Small intestine (tissue), 7 donors: ENCODE measurements around the gene APMAP. TPM values are rescaled to one million over a fixed set of nuclear protein-coding genes. Genes with fewer than 3 reads are reported as not detected.

Experiments used
- DNase-seq, 2 donors: peaks; one replicate each; pipeline versions ENCODE4 v3.0.0 to v3.0.0-alpha.2; 2013
- FAIRE-seq: peaks from 2 replicates; lab custom pipeline; 2012; peaks lifted over from hg19 to GRCh38; lab: Jason Lieb, UNC
- H3K27ac ChIP-seq, 3 donors: one replicate each; pipeline ENCODE4 v1.5.1; 2013; ENCODE audit warnings: low read length in 2 of 3, mild to moderate bottlenecking in 2 of 3, control low read depth in 1 of 3, inconsistent platforms in 1 of 3, low read depth in 1 of 3, moderate library complexity in 1 of 3
- H3K27me3 ChIP-seq, 3 donors: one replicate each; pipeline ENCODE4 v1.6.1; 2013; ENCODE audit warnings: low read length in 3 of 3, inconsistent platforms in 1 of 3; ENCODE audit not compliant: control insufficient read depth in 3 of 3, insufficient read depth in 3 of 3
- H3K36me3 ChIP-seq, 3 donors: one replicate each; pipeline ENCODE4 v1.6.1; 2013; ENCODE audit warnings: low read length in 3 of 3, inconsistent platforms in 1 of 3, low read depth in 1 of 3, mild to moderate bottlenecking in 1 of 3, moderate library complexity in 1 of 3; ENCODE audit not compliant: control insufficient read depth in 3 of 3, insufficient read depth in 2 of 3
- H3K4me1 ChIP-seq, 3 donors: one replicate each; pipeline ENCODE4 v1.6.1; 2013; ENCODE audit warnings: low read length in 2 of 3, inconsistent platforms in 1 of 3, low read depth in 1 of 3, mild to moderate bottlenecking in 1 of 3, moderate library complexity in 1 of 3; ENCODE audit not compliant: control insufficient read depth in 3 of 3, insufficient read depth in 2 of 3
- H3K4me3 ChIP-seq, 3 donors: one replicate each; pipeline ENCODE4 v1.5.1; 2013; ENCODE audit warnings: low read length in 3 of 3, control low read depth in 1 of 3, inconsistent platforms in 1 of 3, low read depth in 1 of 3, mild to moderate bottlenecking in 1 of 3, moderate library complexity in 1 of 3
- H3K9me3 ChIP-seq, 2 donors: one replicate each; pipeline ENCODE4 v1.6.1; 2013; ENCODE audit warnings: low read depth in 1 of 2, low read length in 1 of 2; ENCODE audit not compliant: control insufficient read depth in 2 of 2, insufficient read depth in 1 of 2
- WGBS, 3 donors: extraction: QIAGEN DNeasy Blood & Tissue Kit; methylation state at CpG; one replicate each; pipeline ENCODE4 v1.1.7; 2013; 5-methylcytosine and 5-hydroxymethylcytosine counted together
- polyA plus RNA-seq, 4 donors: library from polyadenylated mRNA; stranded (reverse) in 3 of 4; unstranded in 1 of 4; fragments of 200-250 nt in 3 of 4; fragments of 120-200 nt in 1 of 4; gene quantifications; one replicate each; pipeline versions ENCODE4 v1.2.1 to v1.2.3, GENCODE V29; 2013
- donor health status: healthy with polysubstance abuse.
- donor health status: control.
- donor health status: control.
- donor health status: Bipolar disorder and iron deficiency.
- donor health status: healthy.

APMAP gene
- polyA plus RNA-seq, 4 donors, result 12.3 to 50.9 (median 34.1) TPM

DNA sequence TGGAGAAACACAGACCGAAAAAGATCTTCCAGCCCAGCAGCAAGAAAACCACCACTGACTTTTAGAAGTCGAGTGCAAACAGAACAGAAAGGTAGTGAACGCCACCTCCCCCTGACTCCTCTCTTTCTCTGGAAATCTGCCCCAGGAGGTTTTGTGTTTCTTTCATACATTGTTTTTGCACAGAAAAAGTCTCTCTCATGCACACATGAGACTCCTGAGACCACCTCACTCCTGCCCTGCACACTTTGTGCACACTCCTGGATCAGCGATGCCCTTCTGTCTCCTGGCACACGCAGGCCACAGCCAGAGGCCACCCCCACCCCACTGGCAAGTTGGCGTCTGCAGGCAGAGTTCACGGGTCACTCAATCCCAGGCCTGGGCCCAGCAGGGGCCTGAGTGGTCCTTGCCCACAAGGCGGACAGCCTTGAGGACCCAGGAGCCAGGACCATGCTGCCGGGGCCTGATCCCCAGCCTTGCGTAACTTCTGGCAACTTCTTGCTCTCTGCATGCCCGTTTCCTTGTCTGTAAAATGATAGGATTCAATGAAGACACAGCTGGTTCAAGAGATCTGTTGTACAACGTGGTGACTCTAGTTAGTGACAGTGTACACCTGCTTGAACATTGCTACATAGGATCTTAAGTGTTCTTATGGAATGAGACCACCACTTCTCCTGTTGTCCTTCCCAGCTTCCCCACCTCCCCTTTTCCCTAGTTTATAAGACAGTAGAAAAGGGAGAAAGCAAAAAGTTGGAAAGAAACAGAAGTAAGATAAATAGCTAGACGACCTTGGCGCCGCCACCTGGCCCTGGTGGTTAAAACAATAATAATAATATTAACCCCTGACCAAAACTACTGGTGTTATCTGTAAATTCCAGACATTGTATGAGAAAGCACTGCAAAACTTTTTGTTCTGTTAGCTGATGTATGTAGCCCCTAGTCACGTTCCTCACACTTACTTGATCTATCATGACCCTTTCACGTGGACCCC, 73.7 kb downstream of the APMAP start:
- DNase-seq (no peak), FAIRE-seq (no peak)
- peaks cover 0 to 2% (median 0%) of the 10 kb centered on the region in 3 donors for H3K27me3 ChIP-seq
- no peaks in the 10 kb centered on the region for H3K9me3 ChIP-seq
- no peaks in the 10 kb centered on the region for H3K4me1 ChIP-seq
- no peak overlapping the region for H3K4me3 ChIP-seq
- H3K27ac ChIP-seq, result no peak overlapping the region
- no peaks in the 10 kb centered on the region for H3K36me3 ChIP-seq
- 47 to 57% (median 55%) methylated on average over 17 of the region's 17 CpGs for WGBS, 3 donors

DNA sequence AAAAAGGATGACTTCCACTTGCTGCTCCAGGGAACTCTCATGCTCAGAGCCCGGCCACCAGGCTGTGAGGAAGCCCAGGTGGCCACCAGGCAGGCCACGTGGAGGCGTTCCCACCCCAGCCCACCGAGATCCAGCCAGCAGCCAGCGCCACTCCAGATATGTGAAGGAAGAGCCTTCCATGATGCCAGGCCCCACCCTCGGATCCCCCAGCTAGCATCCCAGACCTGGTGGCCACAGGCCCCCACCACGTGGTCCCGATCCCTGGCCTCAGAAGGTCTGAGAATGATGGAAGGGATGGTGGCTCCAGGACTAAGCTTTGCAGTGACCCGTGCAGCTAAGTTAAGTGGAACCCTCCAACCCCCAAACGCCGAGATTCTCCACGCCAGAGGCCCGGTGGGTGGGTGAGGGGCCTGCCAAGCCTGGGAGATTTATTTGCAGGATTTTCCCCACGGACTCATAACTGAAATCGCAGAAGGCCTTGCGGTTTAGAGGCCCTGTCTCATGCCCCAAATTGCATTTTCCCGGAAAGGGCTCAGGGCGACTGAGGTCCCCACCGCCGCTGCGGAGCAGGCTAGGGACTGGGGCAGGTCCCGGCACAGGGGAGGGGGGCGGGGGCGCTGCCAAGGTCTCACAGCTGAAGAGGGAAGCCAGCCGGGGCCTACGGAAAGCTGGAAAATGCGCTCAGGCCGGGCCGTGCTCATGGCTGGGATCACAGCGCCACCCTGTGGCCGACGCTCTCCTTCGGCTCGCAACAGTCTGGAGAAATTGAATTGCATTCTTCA, 74.6 kb downstream of the APMAP start:
- no peaks in the 10 kb centered on the region for H3K36me3 ChIP-seq
- H3K27me3 ChIP-seq, result peaks cover 0 to 2% (median 0%) of the 10 kb centered on the region in 3 donors
- H3K4me3 ChIP-seq, result no peak overlapping the region
- FAIRE-seq (no peak), DNase-seq (peak; percentile 35 to 84)
- H3K27ac ChIP-seq, result no peak overlapping the region
- H3K4me1 ChIP-seq, result no peaks in the 10 kb centered on the region
- H3K9me3 ChIP-seq, result no peaks in the 10 kb centered on the region
- WGBS, 3 donors, result 30 to 39% (median 34%) methylated on average over 33 to 34 of the region's 34 CpGs

DNA sequence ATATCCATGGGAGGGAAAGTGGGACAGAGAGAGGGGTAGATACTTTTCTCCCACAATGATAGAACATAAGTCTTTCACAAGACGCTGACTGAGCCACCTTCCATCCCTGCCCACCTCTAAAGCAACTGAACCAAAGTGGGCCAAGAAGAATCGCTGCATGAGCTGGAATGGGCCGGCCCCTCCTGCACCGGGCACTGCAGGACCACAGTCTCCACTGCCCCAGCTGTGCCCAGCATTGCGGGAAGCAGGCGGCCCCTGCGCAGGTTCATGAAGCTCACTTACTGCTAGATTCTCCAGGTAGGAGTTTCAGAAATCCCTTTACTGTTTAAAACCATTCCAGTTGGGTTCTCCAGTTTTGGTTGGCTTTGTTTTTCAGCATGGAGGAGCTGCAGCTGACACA, 75.5 kb downstream of the APMAP start:
- Histone ChIP-seq H3K27me3 (peaks cover 0 to 2% (median 0%) of the 10 kb centered on the region in 3 donors), H3K36me3 (no peaks in the 10 kb centered on the region), H3K27ac (no peak overlapping the region), H3K4me1 (no peaks in the 10 kb centered on the region), H3K4me3 (no peak overlapping the region), H3K9me3 (no peaks in the 10 kb centered on the region)
- 88 to 92% (median 90%) methylated on average over 7 of the region's 7 CpGs for WGBS, 3 donors
- FAIRE-seq (no peak), DNase-seq (no peak)

DNA sequence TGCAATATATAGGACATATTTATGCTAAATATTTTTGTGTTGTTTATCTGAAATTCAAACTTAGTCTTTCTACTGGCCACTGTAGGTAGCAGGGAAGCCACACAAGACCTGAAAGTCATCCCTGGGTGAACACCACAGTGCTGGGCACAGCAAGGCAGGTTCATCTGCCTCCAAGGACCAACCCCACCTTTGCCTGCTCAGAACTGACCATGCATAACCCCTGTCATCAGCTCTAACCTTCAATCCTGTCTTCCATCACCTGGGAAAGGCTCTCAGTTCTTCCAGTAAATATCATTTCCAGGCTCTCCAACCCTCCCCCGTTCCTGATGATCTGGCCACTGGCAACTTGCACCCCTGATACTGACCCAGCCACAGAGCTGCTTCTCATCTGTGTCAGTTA, 76.1 kb downstream of the APMAP start:
- no peaks in the 10 kb centered on the region for H3K4me1 ChIP-seq
- FAIRE-seq (no peak), DNase-seq (no peak)
- no peaks in the 10 kb centered on the region for H3K9me3 ChIP-seq
- 80 to 90% (median 82%) methylated on average over 1 of the region's 1 CpG for WGBS, 3 donors
- peaks cover 0 to 2% (median 0%) of the 10 kb centered on the region in 3 donors for H3K27me3 ChIP-seq
- no peak overlapping the region for H3K4me3 ChIP-seq
- no peak overlapping the region for H3K27ac ChIP-seq
- H3K36me3 ChIP-seq, result no peaks in the 10 kb centered on the region

DNA sequence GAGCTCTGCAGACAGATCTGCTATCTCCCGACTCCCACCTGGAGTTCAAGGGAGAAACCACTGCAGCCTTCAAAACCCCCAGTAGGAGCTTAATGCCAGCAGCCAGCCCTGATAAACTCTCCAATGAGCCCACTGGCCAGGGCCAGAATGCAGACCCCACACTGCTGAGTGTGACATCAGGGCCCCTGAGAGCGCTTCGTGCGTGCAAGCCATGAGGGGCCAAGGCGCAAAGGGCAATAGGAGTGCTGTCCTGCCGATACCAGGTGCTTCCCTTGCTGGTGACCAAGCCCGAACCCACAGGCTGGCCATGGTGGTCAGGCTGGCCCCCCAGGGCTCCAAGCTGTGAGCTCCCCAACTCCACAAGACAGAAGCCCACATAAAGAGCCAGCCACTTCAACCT, 76.7 kb downstream of the APMAP start:
- no peak overlapping the region for H3K4me3 ChIP-seq
- peaks cover 0 to 2% (median 0%) of the 10 kb centered on the region in 3 donors for H3K27me3 ChIP-seq
- no peaks in the 10 kb centered on the region for H3K36me3 ChIP-seq
- H3K27ac ChIP-seq, result no peak overlapping the region
- H3K9me3 ChIP-seq, result no peaks in the 10 kb centered on the region
- WGBS, 3 donors, result 84 to 93% (median 92%) methylated on average over 7 of the region's 7 CpGs
- FAIRE-seq (no peak), DNase-seq (no peak)
- H3K4me1 ChIP-seq, result no peaks in the 10 kb centered on the region

DNA sequence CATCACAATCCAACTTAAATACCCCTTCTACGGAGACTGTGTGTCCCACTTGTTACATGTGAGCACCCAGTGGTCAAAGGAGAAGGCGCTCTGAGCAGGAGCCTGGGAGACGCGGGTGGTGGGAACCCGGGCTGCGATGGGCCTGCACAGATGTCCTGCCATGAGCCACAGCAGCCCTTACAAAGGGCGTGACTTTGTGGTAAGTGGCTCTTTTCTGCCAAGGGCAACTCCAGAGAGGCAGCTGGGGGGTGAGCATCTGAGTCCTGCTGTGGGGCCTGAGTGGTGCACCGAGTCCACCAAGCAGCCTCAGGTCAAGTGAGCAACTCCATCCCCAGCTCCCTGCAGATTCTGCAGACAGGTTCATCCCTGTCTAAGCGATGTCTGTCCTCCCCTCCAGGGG, 77.1 kb downstream of the APMAP start:
- Histone ChIP-seq H3K9me3 (no peaks in the 10 kb centered on the region), H3K27me3 (peaks cover 0 to 2% (median 0%) of the 10 kb centered on the region in 3 donors)
- WGBS, 3 donors, result 87 to 93% (median 88%) methylated on average over 9 of the region's 9 CpGs

DNA sequence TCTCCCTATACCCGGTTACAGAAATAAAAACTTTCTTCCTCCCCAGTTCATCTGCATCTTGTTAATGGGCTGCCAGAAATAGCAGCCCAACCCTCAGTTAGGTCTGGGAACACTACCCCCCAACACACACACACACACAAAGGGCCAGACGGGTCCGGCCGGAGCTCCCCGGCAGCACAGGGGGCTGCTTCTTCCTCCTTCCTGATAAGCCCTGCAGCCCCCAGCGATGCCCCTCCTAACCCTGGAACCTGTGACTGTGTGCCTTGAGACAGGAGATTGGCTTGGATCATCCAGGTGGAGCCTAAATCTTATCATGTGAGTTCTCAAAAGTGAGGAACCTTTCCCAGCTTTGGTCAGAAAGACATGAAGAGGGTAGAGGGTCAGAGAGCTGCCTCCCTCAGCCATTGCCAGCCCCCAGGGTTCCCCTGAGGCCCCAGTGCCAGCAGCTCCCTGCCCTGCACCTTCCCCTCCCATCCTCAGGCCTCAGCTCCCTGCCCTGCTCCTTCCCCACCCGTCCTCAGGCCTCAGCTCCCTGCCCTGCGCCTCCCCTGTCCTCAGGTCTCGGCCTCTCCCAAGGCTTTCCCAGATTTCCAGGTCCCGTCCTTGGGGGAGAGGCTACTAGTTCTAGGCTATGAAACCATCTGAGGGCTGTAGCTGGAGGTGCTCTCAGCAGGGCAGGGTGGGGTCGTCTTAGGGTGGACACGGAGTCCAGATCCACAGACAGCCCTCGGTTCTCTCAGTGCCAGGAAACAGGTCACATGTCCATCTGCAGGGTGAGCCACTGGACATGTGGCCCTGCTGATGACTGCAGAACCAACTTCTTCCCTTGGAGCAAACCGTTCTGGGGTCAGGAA, 77.9 kb downstream of the APMAP start:
- DNase-seq (no peak), FAIRE-seq (no peak)
- H3K4me1 ChIP-seq, result no peaks in the 10 kb centered on the region
- no peak overlapping the region for H3K27ac ChIP-seq
- no peaks in the 10 kb centered on the region for H3K9me3 ChIP-seq
- H3K27me3 ChIP-seq, result peaks cover 0 to 2% (median 0%) of the 10 kb centered on the region in 3 donors
- no peaks in the 10 kb centered on the region for H3K36me3 ChIP-seq
- H3K4me3 ChIP-seq, result no peak overlapping the region
- 70 to 85% (median 78%) methylated on average over 14 of the region's 14 CpGs for WGBS, 3 donors

More for the DNA sequence above, 77.1 kb downstream of the APMAP start:
- FAIRE-seq (no peak), DNase-seq (no peak)
- no peak overlapping the region for H3K4me3 ChIP-seq
- no peaks in the 10 kb centered on the region for H3K36me3 ChIP-seq
- no peaks in the 10 kb centered on the region for H3K4me1 ChIP-seq
- no peak overlapping the region for H3K27ac ChIP-seq
